KBM-7 (cell line): ENCODE data around the gene LYST.
"Not testable (repeated sequence)": the region's sequence is repeated elsewhere in the genome, so short reads cannot be mapped to it uniquely, and the experiment has no call there.

ENCODE experiments used
- DNase-seq: peaks from one replicate; pipeline ENCODE4 v3.0.0-alpha.2; 2015
- in situ Hi-C: fragments of 300-500 bp; cut with MboI; formaldehyde crosslinking; loops from 2 replicates; pipeline ENCODE4 v1.14.3; 2020; ENCODE audit warnings: low sequenced_read_pairs, low pct_unique_long_range_greater_than_20kb, mixed read lengths

LYST gene

DNA sequence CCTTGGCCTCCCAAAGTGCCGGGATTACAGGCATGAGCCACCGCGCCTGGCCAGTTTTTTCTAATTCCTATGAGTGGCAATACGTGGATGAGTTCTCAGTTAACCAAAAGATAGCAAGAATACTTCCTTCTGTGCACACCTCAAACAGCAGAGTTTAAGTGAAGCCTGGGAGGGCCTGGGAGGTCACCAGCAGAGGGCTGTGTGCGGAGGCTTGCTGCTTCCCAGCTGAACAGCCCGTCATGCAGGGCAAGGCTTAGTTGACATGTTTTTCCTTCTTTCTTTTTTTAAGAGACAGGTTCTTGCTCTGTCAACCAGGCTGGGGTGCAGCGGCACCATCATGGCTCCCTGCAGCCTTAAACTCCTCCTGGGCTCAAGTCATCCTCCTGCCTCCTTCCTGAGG lies 234.9 kb downstream of the LYST start:
- DNase-seq, result peak; percentile 29
- in situ Hi-C loops, result no loop called here

DNA sequence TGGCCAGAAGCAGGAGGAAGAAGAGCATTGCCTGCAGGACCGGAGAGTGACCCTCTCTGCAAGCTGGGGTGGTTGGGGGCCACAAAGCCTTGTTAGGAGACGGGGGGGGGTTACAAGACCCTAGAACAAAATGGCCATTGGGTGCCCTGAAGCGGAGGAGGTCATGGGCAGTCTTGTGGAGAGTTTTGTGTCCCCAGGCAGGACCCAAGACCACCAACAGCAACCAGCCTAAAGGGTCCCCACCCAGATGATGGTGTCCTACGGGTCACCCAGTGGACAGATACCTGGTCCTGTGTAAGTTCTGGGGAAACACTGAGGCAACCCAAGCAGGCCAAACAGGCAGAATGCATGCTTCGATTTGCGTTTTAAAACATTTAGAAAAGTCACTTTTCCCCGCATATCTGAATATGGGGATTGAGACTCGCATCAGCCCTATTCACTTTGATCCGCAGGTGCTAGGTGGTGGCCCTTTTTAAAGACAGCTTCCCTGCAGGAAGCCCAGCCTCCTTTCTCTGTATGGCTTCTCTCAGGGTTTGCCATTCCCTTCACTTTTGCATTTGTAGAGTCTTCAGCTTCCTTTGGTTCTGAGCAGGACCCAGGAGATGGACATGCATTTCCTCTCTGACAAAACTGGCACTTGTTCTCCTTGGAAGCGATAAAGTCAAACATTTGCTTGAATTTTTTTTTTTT lies 238.2 kb downstream of the LYST start:
- in situ Hi-C loops, result no loop called here
- DNase-seq, result no peak

DNA sequence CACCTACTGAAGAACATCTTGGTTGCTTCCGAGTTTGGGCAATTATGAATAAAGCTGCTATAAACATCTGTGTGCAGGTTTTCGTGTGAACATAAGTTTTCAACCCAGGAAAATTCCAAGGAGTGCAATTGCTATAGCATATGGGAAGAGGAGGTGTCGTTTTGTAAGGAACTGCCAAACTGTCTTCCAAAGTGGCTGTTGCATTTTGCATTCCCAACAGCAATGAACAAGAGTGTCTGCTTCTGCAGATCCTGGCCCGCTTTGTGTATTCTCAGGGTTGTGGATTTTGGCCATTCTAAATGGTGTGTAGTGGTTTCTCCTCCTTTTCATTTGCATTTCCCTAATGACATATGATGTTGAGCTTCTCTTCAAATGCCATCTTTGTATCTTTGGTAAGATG lies 240.9 kb downstream of the LYST start:
- no peak for DNase-seq
- in situ Hi-C loops, result no loop called here

DNA sequence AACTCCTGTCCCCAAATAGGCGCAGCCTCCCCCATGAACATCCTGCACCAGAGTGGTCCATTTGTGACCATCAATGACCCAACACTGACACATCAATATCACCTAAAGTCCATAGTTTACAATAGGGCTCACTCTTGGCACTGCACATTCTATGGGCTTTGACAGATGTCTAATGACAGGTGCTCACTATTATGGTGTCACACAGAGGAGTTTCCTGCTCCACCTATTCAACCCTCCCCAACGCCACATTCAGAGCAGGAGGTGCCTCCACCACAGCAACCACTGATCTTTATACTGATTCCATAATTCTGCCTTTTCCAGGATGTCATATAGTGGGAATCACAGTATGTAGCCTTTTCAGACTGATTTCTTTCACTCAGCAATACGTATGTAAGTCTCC lies 241.4 kb downstream of the LYST start:
- no peak for DNase-seq
- in situ Hi-C loops, result no loop called here

DNA sequence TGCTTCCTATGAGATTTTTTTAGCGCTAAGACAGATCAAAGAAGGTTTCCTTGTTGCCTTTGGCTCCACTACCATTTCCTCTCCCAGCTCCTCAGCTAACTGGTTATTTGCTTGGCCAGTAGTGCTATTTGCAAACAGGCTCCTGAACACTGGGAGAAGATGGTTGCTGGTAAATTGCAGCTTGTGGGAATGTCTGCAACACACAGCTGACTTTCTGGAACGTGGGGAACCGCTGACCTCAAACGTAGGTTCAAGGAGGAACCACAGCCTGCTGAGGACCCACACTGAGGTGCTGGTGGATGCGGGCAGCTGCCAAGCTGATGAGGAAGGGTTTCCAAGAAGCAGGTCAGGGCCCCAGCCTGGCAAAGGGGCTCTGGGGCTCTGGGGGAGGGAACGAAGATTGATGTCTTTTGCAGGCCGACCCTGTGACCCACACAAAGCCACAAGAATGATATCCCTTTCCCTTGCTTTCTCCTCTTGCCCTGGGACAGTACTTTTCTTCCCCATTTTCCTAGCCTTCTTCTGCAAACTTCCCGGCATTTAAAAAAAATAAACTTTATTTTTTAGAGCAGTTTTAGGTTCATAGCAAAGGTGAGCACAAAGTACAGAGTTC lies 241.9 kb downstream of the LYST start:
- peak; percentile 42 for DNase-seq
- in situ Hi-C loops, result no loop called here

DNA sequence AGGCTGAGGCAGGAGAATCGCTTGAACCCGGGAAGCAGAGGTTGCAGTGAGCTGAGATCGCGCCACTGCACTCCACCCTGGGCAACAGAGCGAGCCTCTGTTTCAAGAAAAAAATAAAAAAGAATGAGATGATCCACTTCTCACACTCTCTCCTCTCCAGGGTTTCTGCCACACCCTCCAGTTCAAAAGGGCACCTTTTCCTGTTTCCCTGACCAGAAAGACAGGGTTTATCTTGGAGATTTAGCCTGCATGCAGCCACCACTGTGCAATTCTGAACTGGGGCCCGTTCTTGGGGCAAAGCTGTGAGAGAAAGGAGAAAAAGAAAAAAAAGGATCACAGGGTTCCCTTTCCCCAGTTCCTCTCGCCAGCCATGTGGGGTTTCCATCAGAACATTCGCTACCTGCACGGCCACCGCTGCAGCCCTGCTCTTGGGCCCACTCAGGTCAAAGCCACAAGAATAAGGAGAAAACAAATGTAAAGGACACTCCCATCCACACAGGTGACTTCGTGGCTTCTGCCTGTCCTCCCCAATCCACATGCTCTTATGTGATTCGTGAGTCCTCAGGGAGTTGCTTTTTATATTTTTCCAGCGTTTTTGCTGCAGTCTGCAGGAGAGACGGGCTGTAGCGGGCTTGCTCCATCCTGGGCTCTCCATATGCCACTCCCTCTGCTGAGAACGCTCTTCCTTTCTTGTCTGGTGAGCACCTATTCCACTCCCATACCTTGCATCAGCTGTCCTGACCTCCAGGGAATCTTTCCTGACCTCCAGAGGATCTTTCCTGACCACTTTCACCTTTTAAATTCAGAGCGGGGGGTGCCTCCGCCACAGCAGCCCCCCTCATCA lies 243.5 kb downstream of the LYST start:
- DNase-seq, result no peak
- in situ Hi-C loops, result no loop called here

DNA sequence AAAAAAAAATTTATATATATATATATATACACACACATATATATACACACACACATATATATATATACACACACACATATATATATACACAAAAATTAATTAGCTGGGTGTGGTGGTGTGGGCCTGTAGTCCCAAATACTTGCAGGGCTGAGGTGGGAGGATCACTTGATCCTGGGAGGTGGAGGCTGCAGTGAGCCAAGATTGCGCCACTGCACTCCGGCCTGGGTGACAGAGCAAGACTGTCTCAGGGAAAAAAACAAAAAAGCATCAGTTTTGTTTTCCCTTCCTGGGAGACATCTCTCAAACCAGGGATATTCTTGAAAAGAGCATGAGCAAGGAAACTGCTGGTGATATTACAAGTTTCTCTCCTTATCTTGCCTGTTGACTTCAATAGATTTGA lies 247.6 kb downstream of the LYST start:
- DNase-seq, in situ Hi-C loops: not testable (repeated sequence)

DNA sequence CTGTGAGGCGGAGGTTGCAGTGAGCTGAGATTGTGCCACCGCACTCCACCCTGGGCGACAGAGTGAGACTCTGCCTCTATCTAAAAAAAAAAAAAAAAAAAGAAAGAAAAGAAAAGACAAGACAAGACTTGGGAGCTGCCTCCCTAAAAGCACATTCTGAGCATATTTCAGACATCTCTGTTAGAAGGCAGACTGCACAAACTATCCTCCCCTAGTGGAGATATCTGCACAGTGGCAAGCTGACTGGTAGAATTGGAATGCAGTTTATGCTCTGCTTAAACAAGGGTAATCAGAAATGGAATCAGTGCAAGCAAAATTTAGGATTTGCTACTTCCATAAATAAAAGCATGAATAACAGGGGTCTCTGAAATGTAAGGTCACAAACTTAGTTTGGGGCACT lies 248.9 kb downstream of the LYST start:
- DNase-seq, result no peak
- in situ Hi-C loops, result no loop called here

DNA sequence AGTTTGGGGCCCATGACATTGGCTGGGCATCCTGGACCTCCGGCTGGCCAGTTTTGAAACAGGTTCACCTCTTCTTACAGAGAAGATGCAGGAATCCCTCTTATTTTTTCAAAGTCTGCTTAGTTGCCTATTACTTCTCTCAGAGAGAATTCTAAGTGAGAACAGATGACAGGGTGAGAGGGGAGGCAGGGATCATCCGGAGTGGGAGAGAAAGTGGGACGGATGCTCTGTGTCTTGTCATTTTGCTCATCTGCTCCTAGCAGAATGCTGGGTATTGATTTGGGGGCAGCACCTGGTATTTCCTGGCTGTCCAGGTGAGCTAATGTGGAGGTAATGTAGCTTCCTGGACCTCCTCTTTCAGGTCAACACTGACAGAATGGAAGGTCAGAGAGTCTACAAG lies 249.6 kb downstream of the LYST start:
- DNase-seq, result no peak
- in situ Hi-C loops, result no loop called here

DNA sequence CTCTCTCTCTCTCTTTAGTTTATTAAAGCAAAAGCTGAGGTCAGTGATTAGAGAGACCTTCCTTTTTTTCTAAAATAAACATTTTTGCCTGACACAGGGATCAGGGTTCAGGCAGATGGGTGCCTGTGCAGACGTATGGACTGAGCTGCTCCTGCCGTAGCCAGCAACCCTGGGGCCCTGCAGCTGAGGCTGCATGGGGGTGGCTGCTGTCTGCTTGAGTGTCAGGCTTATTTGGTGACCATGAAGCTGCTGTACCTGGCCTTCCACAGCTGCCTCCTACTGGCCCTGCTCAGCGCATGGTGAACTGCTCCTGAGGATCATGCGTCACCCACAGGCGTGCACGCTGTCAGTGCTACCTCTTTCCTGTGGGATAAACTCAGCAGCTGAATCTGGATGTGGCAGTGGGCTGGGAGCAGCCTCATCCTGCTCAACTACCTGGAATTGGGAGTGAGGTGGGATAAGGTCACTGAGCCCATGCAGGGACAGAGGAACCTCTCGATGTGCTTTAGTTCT lies 252.2 kb downstream of the LYST start:
- no peak for DNase-seq
- in situ Hi-C loops, result no loop called here

DNA sequence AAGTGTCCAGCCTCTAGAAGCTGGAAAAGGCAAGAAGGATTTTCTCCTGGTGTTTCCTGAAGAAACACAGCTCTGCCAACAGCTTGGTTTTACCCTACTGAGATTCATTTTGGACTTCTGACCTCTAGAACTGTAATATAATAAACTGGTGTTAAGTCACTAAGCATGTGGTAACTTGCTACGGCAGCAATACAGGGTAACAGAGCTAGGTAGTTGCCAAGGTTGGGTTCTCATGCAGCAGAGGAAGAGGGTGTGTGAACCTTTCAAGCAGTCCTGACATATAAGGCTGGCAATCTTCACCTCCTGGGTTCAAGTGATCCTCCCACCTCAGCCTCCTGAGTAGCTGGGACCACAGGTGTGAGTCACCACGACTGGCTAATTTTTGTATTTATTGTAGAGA lies 253.1 kb downstream of the LYST start:
- DNase-seq, result no peak
- in situ Hi-C loops, result no loop called here

DNA sequence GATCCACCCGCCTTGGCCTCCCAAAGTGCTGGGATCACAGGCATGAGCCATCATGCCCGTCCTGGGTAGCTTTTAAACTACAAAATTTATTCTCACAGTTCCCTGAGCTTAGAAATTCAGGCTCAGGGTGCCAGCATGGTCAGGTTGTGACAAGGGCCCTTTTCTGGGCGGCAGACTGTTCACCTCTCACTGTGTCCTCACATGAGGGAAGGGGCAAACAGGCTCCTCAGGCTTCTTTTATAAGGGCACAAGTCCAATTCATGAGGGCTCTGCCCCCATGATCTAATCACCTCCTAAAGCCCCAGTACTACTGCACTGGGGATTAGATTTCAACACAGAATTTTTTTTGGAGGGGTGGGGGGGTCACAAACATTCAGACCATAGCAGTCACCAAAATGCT lies 253.9 kb downstream of the LYST start:
- in situ Hi-C loops, result no loop called here
- DNase-seq, result no peak
